Stimulated activated CD4-positive, alpha-beta T cell treated with anti-CD3 and anti-CD28 coated beads, Interleukin-2, amount 100 ng/mL, for 24 hours (primary cell): ENCODE results near the gene ATP5F1A.
A peak's percentile ranks its signal among the peaks of the same experiment; 100 is the strongest.

Experiments
- DNase-seq, 2 donors: peaks; one replicate each; pipeline ENCODE4 v3.0.0-alpha.2; 2020

ATP5F1A gene

DNA sequence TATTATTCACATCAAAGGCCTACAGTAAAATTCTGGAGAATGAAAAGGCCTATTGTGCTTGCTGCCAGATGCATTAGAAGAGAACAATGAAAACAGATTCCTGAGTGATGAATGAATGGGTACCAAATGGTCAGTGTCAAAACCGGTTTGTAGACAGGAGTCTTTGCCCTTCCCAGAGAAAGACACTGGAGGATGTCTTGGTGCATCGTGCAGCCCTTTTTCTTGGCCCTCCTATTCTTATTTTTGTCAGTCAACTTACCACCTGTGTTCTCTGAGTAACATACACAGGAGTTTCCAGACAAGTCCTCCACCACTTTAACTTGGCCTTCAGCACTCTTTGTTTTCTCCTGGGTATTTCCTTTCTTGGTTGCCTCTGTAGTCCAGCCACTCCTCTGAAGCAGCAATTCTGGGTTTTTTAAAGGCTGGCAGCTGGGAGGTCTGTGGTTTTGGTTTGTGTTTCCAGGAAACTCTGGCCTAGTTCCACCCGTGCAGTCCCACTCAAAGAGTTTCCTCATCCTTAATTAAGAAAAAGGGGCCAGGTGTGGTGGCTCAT lies 55.4 kb downstream of the ATP5F1A start:
- DNase-seq: peak in 1 of 2 donors; percentile 24

- DNase-seq: no peak
These were observed 57.4 kb downstream of the ATP5F1A start for GRCh38 chr18:46040747-46041104.

DNA sequence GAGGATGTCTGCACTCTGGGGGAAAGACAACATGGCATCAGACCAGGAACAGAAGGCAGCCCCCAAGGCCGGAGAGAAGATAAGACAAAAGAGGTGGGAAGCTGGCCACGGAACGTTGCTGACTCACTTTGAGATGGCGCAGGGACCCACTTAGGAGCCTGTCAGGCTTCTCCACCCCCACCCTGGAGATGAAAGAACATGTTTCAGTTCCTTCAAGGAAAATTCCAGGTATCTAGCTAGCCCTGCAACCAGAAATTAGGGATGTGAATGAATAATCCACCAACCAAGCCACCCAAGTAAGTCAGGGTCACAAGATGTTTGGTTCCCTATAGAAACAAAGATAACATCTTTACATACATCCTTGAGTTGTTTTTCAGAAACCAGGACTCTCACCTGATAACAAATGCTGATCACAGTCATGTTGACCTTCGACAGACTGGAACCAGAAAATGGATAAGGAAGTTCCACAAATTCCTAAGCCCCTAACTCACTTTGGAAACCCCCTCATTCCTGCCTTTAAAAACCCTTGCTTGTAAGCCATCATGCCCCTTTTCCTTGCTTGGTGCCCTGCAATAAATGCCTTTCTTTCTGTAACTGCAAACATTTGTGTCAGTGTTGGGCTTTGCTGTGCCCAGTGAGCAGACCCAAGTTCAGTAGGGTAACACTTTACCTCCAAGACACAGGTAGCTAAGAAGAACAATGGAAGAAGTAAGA lies 57.9 kb downstream of the ATP5F1A start:
- no peak for DNase-seq

DNA sequence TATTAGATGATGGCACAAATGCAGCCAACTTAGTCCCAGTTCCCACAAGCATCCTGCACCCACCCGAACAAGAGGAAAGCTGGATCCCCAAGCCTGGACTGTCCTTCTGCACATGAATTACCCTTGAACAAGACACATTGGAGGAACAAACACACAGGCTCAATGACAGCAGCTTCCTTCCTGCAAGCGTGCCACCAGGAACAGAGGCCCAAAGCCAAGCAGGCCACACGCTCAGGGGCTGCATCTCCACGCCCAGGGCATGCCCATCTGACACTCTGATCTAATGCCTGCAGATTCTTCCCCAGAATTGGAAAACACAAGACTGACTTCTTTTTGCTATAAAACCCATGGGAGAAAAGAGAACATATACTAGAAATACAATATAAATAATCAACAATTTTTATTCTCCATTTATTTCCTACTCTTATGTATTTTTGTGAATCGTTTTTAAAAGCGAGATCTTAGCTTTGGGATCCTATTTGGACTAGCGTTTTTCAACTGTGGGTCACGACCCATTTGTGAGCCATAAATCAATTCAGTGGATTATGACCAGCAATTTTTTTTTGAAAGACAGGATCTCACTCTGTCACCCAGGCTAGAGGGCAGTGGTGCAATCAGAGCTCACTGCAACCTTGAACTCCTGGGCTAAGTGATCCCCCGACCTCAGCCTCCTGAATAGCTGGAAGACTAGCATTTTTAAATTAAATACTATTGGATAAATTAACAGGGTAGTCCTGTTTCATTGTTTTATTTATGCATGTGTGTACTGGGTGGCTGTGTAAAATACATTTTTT lies 60.4 kb downstream of the ATP5F1A start:
- DNase-seq: no peak

DNA sequence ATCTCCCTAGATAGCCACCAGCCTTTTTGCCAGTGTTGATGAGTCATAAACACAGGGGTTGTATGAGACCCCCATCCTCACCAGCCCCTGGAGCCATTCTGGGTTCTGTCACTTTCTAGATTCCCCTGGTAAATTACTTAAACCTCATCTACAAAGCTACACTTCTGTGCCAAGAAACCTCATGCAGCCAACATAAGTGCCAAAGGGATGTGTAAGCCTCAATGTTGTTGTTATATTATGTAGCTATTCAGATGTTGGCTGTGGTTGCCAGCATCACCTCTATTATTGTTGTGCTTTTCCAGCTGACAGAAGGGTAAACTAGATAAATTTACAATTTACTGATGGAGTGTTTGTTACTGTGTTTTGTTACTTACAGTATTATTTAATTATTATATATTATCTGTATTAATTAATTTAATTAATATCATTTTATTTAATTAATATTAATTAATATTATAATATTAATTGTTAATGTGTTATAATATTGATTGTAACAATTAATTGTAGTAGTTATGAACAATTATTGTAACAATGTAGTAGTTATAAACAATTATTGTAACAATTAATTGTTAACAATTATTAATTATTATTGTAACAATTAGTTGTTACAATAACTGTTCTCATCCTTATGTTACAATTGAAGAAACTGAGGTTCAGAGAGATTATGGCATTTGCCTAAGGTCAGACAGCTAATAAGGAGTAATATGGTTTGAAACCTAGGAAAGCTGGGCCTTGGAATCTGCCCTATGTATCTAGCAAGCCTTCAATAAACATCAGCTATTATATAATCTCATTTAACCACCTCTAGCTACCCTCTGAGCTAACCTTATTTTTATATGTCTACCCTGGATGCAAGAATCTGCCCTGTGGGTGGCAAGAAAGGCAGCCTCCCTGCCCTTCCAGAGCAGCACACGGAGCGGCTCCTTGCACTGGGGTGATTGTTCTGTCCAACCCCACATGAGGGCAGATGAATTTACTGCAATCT lies 62.1 kb downstream of the ATP5F1A start:
- no peak for DNase-seq

- DNase-seq: no peak
These were observed 63.9 kb downstream of the ATP5F1A start for GRCh38 chr18:46034230-46034629.

DNA sequence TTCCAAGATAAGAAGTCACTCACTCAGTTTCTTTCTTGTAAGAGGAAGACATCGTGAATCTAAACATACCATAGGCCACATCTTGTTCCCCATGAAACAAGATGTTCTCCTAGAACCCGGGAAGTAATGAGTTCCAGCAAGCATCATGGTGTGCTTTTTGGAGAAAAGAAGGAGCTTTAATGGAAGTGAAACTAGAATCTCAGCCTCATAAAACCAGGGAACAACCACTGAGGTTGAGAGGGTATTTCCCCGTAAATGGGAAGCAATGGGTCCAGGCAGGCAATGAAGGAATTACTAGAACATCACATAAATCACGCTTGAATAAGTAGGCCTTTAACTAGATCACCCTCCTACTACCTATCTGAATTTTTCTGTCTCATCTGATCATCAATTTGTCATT lies 66.4 kb downstream of the ATP5F1A start:
- DNase-seq: no peak
